ENCODE results near the gene ZNF764.

Gene ZNF764

DNA sequence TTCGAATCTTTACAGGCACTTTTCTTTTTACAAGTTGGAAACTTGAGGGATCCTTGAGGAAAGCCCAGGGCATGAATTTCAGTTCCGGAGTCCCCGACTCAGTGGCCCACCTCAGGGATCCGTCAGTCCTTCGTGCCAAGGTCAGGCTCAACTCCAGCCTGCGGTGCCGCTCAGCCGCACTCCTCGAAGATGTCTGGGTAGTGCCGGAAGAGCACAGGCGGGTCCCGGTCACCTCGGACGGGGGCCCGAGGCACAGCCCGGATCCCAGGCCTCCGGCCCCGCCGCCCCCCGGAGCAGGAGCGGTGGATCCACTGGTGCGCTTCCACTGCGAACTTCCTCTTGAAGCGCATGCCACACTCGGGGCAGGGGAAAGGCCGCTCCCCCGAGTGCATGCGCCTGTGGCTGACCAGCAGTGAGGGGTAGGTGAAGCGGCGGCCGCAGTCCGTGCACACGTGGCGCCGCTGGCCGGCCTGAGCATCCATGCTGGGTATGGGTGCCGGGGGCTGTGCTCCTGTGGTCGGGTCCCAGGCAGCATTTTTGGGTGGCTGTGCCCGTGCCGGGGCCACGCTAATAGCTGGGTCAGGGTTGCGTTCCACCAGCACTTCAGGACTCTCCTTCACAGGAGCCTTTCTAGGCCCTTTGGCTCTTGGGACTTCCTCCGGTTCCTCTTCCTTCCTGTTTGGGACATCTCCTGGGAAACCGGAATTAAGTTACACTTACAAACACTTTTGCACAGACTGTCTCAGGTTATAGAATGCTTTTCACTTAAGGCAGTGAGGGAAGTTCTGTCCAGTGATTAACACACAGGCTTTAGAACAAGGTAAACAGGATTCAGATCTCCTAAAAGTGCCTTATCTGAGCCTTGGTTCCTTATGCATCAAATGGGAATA is 11.8 kb upstream of the ZNF764 start:
- DNase-seq (ENCODE audit: low spot score) = no peak

DNA sequence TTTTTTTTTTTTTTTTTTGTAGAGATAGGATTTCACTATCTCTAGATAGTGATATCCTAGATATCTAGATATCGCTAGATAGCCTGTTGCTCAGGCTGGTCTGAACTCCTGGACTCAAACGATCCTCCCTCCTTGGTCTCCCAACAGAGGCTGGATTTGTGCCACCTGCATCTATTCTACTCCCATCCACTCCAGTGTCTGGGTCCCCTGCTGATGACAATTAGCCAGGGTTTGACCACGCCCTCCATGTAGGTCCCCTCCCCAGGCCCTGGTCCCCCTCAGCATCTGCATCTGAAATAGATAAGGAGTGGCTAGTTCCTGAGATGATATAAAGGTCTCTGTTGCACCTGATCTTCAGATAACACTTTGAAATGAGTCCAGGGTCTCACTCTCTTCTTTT is 11.1 kb upstream of the ZNF764 start:
- no peak for DNase-seq (ENCODE audit: low spot score)

DNA sequence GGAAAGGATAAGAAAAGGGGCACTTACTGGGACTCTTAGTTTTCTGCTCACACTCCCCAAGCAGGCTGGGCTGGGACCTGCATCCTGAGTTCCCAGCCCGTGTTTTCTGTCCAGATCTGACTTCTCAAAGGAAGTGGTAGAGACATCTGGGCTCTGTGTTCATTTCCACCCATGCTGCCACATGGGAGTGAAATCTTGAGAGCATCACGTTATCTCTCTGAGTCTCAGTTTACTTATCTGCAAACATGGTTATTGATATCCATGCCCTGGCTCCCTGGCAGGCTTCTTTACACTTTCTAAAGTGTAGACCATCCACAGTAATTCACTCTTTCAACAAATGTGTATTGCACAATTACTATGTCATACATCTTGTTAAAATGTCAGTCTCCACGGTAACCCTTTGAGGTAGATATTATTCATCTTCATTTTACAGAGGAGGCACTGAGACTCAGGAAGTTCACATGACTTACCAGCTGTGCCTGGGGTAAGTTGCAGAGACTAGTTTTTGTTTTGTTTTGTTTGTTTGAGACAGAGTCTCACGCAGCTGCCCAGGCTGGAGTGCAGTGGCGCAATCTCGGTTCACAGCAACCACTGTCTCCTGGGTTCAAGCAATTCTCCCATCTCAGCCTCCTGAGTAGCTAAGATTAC is 9.9 kb upstream of the ZNF764 start:
- DNase-seq (ENCODE audit: low spot score) = no peak

DNA sequence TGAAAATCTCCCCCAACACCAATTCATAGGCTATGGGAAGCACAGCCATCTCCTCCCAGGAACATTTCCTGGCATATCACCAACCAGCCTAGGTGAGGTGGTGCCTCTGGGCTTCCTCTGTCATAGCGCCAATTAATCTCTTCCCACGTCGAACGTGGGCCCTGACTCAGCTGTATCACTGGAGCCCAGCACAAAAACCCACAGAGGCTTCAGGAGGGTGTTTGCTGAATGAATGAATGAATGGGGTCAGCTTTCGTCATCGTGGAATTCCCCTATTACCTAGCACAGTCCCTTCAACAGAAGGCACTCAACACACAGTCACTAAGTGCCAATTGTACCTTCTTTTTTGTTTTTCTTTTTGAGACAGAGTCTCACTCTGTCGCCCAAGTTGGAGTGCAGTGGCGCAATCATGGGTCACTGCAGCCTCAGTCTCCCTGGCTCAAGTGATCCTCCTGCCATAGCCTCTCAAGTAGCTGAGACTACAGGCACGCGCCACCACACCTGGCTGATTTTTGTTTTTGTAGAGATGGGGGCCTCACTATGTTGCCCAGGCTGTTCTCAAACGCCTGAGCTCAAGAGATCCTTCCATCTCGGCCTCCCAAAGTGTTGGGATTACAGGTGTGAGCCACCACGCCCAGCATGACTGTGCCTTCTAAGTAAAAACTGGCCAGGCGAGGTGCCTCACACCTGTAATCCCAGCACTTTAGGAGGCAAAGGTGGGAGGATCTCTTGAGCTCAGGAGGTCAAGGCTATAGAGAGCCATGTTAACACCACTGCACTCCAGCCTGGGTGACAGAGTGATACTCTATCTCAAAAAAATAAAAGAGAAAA is 9.2 kb upstream of the ZNF764 start:
- no peak for DNase-seq (ENCODE audit: low spot score)

DNA sequence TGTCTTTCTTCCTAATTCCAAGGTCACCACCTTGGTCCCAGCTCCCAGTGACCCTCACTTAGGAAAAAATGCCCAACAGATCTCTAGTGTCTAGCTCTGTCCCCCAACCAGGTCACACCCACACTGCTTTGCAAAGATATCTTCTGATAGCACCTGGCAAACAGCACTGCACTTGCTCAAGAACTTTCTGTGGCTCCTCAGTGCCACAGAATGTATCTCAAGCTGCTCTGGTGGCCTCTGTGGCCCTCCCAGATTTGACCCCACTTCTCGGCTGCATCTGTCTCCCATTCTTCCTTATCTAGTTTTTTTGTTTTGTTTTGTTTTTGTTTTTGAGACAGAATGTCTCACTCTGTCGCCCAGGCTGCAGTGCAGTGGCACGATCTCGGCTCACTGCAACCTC is 8.4 kb upstream of the ZNF764 start:
- DNase-seq (ENCODE audit: low spot score) = no peak

DNA sequence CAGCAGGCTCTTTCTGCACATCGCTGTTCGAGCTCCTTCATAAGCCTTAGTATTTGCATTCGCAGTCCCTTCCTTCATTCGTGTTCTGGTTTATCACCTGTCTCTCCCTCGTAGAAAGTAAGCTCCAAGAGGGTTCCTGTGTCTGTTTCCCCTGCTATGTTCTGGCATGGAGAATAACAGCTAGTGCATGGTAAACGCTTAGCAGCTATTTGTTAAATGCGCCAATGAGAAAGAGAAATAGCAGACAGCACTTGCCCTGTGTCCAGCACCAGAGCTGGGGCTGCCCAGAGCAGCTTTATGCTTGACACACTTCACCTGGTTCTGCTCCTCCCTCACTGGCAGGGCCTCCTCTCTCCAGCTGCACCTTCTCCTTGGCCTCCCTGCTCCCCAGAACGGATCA is 7.8 kb upstream of the ZNF764 start:
- no peak for DNase-seq (ENCODE audit: low spot score)

DNA sequence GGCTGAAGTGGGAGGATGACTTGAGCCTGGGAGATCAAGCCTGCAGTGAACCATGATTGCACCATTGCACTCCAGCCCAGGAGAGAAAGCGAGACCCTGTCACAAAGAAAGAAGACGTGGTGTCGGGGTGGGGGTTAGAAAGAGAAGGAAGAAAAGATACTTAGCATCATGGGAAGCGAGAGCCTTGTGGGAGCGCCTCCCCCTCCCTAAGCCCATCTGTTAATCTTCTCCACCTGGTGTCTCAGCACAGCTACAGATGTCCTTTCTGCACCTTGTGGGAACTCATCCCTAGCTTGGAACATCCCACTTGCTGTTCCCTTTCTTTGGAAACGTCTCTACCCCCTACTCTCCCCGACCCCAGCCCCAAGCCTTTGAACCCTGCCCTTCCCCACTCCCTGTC is 7.4 kb upstream of the ZNF764 start:
- no peak for DNase-seq (ENCODE audit: low spot score)

DNA sequence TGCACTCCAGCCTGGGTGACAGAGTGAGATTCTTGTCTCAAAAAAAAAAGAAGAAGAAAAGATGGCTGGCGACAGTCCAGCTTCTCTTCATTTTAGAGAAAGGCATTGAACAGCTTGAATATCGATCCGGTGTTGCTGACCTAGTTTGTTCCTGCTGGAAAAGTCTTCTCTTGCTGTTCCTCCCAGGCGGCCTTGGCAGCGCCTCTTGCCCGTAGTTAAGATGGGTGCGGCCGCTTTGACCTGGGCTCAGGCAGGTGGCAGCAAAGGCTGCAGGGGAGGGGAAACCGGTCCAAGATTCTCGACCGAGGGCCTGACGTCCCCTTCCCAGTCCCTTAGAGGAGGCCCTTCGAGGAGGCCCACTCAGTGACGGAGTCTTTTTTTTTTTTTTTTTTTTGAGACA is 3.8 kb upstream of the ZNF764 start:
- no peak for DNase-seq (ENCODE audit: low spot score)

DNA sequence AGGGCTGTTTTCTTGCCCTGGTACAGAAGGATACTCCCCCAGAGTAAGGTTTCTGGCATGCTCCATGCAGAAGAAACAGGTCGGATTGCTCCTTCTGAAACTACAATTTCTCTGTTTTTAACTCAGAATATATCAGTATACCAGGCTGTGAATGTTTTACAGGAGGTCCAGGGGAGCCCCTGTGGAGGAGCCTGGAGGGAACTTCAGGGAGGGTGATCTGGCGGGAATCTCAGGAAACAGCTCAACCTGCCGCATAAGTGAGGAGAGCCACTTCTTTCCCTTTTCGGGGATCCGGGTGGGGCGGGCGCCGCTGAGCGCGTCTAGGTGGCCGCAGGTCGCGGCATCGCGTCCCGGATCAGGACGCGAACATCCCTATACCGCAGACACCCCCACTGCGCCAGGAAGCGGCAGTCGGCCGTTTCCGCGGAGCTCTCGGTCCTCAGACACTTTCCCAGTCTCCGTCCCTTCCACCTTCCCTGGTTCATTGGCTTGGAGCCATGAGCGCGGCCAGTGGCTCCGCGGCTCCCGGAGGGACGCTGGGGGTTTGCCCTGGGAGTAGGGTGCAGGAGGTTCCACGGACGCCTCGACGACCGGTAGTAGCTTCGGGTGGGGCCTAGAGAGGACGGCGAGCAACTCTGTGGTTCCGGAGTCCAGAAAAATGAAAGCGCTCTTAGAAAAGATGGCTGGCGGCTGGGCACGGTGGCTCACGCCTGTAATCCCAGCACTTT is 3.1 kb upstream of the ZNF764 start:
- DNase-seq (ENCODE audit: low spot score) = no peak

DNA sequence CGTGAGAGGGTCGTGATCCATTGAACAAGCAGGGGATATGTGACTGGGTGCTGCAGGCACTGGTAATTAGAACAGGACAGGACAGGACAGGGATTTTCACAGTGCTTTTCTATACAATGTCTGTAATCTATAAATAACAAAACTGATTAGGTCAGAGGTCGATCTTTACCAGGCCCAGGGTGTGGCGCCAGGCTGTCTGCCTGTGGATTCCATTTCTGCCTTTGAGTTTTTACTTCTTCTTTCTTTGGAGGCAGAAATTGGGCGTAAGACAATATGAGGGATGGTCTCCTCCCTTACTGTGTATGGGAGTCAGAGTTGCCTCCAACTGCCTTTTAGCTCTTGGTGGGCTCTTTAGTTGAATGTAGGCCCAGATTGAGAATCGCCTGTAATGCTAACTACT is 1.5 kb upstream of the ZNF764 start:
- no peak for DNase-seq (ENCODE audit: low spot score)

DNA sequence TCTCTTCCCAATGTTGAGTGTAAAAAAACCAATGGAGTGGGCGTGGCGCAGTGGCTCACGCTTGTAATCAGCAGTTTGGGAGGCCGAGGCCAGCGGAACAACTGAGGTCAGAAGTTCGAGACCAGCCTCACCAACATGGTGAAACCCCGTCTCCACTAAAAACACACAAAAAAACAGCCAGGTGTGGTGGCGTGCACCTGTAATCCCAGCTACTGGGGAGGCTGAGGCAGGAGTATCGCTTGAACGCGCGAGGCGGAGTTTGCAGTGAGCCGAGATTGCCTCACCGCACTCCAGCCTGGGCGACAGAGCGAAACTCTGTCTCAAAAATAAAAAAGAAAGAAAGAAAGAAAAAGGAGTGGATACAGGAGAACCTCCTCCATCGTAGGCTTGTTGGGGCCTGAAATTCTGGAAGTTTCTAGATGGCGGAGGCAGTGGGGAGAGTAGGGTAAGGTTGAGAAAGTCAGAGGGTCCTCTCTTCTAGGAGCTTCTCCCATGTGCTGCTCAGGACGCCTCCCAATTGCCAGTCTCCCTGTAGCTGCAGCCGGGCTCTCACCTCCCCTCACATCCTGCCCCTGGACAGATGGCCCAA is 709 bp upstream of the ZNF764 start:
- DNase-seq (ENCODE audit: low spot score) = no peak

DNA sequence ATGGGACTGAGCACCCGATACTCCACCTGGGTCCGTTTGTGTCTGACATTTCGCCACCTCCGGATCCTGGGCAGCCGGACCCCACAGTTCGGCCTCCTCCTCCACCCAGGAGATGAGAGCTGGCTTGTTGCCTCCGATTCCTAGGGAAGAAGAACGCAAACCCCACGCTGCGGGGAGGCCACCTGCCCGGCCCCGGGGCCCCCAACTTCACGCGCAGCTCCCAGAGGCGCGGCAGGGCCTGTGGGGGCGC is 542 bp downstream of the ZNF764 start:
- no peak for DNase-seq (ENCODE audit: low spot score)

DNA sequence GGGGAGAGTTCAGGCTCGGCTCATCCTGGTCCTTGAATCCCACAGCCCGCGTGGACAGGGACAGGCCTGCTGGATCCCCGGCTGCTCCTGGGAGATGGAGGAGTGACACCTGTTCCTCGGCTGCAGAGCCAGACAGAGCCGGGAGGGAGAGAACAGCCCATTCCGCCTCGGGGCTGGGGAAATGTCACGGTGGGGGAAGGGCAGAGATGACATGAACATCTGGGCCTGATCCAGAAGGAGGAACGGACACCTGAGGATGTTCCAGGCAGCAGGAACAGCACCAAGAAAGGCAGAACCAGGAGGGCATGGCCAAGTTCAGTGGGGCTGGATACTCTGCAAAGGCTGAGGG is 2.1 kb downstream of the ZNF764 start:
- DNase-seq (ENCODE audit: low spot score) = no peak

DNA sequence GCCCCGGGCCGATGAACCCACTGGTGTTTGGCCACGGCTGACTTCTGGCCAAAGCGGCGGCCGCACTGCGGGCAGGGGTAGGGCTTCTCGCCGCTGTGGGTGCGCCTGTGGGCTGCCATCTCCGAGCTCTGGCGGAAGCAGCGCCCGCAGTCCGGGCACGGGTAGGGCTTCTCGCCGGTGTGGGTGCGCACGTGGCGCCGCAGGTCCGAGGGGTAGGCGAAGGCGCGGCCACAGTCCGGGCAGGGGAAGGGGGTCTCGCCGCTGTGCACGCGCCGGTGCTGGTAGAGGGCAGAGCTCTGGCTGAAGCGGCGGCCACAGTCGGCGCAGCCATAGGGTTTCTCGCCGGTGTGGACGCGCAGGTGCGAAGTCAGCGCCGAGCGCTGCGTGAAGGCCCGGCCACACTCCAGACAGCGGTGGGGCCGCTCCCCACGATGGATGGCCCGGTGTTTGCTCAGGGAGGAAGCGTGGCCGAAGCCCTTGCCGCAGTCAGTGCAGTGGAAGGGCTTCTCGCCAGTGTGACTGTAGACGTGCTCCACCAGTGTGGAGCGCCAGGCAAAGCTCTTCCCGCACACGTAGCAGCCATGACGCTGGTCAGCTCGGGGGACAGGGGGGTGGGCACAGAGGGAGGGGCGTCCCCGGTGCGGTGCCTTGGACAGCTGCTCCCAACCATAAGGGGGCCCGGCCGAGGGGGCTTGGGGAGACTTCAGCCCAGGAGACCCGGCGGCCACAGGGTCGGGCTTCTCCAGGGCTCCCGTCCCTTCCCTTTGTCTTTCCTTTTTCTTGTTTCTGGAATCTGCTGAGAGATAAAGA is 2.7 kb downstream of the ZNF764 start:
- no peak for DNase-seq (ENCODE audit: low spot score)

DNA sequence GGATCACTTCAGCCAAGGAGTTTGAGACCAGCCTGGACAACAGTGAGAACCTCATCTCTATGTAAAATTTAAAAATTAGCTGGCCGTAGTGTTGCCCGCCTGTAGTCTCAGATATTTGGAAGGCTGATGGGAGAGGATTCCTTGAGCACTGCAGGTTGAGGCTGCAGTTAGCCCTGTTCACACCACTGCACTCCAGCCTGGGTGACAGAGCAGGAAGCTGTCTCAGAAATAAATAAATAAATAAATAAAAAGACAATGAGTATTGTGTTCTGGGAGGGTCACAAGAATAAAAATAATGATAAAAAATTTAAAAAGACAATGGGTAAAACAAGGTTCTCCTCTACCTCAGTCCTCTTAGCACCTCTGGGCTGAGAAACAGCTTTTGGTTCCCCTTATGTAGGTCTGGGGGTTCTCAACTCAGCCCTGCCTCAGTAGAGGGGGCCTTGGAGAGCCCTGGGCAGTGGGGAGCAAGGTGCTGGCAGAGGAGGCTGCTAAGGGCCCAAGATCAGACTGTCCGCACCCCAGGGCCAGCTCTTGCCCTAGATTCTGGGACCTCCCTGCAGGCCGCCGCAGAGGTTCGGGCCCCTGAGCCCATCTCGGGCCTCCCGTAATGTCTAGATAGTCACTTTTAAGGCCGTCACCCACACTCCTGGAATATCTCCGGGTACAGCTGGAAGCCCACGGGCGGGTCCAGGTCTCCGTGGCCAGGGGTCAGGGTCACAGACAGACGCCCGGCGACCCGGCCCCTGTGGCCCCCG is 3.4 kb downstream of the ZNF764 start:
- DNase-seq (ENCODE audit: low spot score) = no peak

DNA sequence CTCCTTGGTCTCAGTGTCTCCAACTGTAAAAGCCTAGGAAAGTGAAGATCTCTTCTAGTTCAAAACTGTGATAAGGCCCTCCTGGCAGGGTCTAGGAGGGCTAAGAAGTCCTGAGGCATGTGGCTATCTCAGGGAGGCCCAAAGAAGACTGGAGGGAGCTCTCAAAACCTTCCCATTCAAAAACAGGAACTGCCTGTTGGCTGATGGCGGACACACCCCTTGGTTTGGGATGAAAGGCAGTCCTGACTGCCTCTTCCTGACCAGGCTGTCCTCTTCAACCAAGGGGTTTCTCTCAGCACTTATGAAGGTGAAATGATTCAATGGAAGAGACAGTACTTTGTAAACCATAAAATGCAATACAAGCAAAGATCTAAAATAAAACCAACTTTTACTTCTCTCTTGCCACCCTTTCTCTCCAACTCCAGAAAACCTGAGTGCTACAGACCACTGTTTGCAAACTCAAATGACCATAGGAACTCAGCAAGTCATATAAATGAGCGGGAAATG is 4.7 kb downstream of the ZNF764 start:
- DNase-seq (ENCODE audit: low spot score) = no peak

DNA sequence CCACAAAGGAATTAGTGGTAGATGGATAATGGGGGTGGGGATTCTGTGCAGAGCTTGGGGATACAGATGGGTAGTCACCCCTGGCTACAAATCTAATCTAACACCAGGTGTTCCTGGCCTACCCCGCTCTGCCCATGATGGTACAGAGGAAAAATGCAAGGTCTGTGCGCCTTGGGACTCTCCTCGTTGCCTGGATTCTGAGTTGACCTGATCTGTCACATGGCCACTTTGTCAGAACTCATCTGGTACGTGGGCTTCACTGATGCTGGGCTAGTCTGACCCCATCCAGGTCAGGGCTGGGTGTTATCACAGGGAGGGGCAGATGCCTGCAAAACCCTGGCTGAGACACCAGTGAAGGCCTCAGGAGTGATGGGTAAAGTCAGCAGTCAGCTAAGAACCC is 5.2 kb downstream of the ZNF764 start:
- no peak for DNase-seq (ENCODE audit: low spot score)

DNA sequence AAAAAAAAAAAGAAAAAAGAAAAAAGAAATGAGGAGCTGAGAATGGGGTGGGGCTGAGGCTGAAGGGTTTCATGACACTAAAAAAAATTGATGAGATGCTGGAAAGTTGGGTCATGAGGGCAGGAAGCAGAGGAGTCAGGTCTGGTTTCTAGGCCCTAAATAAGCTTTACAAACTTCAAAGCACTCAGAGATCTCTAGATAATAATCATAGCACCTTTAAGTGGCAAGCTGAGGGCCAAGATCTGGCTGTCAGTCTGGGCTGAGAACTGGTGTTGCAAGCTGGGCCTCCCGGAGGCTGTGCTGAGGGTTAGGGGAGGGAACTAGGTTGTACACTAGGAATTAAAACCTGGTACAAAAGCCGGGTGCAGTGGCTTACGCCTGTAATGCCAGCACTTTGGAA is 6.4 kb downstream of the ZNF764 start:
- no peak for DNase-seq (ENCODE audit: low spot score)

DNA sequence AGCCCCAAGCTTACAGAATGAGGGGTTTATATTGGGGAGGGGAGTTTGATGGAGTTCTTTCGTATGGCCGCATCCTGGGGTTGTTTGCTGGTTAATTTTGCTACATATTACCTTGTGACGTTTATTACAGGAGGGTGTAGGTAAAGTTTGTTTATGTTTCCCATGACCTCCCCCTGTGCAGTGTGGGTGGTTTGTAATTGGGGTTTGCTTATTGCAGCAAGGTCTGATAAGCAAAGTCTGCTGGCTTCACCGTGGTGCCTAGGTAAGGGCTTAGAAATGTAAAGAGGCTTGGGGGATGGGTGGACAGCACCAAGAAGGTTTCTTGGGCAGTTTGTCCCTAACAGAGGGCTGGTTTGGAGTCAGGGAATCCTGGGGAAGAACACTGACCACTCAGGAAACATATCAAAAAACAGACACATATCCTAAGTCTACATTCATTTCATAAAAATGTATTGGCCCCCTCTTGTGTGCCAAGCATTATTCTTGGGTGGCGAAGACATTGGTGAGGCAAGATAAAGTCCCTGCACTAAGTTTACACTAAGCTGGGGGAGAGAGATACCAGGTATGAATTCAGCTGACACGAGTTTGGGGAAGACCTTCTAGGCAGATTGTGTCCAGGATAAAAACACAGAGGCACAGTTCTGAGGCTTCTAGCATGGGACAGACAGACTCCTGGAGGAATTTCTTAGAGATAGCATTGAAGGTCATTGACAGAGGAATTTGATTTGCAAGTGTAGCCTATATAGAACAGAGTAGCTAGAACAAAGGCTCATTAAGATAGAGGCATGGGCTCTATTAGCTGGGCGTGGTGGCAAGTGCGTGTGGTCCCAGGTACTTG is 9.5 kb downstream of the ZNF764 start:
- no peak for DNase-seq (ENCODE audit: low spot score)

DNA sequence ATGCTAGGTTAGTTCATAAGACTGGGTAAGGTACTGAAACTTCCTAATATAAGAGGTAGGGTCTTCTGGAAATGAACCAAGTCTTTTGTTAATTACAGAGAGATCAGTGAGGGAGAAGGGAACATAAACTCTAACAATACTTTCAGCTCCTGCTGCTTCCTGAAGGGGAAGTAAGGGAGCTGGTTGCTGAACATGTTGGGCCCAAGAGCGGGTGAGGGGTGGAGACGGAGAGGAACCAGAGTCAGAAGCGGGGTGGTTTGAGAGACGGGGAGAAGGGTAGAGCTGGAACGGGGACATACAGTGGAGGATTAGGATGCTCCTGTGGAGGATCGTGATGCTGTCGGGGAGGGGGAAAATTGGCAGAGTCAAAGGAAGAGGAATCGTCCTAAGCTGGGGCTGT is 12.1 kb downstream of the ZNF764 start:
- no peak for DNase-seq (ENCODE audit: low spot score)
